NCI-H460 (cell line): ENCODE data around the gene DTNB. TPM values are rescaled to one million over a fixed set of nuclear protein-coding genes. Genes with fewer than 3 reads are reported as not detected.
"Not testable (repeated sequence)": the region's sequence is repeated elsewhere in the genome, so short reads cannot be mapped to it uniquely, and the experiment has no call there.

ENCODE experiments used
- DNase-seq: peaks from one replicate; pipeline ENCODE4 v3.0.0-alpha.2; 2016; ENCODE audit warnings: low read depth; ENCODE audit errors: extremely low read depth
- total RNA-seq: library from RNA; depleted of rRNA; stranded (reverse); fragments of >200 nt; shearing (Covaris generic); gene quantifications from 2 replicates; pipeline ENCODE4 v1.2.3, GENCODE V29; 2014

Gene DTNB
- total RNA-seq, 1 experiment from 2014 or later: 10.7 TPM

DNA sequence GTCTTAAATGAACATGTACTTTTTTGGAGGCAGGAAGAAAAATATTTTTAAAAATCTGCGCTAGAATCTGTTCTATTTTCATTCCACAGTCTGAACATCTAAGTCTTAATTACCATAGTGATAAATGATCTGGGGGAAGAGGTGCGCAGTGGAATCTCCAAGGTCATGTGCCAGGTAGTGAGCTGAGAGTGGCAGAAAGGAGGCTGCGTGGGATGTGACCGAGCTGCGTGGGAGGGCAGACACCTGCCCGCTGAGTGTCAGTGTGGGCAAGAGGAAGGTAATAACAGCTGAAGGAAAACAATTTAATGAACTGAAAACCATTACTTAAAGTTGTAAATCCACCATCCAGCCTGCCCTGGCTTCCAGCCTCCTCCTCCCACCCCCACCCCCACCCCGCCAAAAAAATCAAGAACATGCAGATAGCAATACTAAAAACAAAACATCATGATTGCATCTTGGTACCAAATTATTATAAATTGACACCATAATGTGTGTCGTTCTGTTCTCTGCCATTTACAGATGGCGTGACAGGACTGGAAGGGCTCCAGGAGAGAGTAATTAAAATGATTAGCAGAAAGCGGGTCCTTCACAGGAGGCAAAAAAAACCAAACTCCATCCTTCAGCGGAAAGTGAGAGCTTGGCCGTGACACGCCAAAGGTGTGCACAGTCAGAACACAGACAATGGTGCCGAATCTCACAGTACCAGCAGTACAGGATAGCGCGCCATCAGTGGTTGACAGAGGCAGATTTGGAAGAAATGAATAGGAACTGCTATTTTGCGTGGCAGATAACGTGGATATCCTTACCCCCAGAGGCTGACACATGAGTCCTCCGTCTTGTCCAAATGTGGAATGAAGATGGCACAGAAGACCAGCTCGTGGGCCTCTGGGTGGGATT lies 11.4 kb upstream of the DTNB start:
- DNase-seq: no peak

DNA sequence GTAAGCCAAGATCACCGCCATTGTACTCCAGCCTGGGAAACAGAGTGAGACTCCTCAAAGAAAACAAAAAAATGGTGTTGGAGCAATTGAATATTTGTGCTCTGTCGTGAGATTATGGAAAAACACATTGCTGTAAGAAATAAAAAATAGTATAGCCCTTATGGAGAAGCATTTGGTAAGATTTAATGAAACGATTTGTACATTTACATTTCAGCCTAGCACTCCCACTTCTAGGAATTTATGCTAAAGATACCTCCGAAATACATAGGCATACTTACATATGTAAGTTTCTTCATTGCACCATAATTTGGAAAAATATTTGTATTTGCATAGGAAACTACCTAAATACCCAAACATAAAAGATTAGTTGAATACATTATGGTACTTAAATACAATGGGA lies 8.7 kb upstream of the DTNB start:
- no peak for DNase-seq

DNA sequence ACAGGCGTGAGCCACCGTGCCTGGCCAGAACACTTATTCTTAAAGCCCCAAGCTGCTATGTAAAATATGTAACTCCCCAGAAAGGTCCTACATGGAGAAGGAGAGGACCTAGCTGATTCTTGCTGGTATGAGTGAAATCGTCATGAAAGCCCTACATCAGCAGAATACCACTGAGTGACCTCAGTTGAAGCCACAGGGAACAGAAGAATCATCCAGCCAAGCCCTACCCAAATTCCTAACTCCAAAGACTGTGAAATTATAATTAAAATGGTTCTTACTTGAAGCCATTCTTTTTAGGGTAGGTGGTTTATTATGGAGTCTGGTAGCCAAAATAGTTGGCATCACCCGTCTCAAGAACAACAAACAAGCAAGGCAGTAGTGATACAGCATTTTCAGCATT lies 4.5 kb upstream of the DTNB start:
- DNase-seq: no peak

DNA sequence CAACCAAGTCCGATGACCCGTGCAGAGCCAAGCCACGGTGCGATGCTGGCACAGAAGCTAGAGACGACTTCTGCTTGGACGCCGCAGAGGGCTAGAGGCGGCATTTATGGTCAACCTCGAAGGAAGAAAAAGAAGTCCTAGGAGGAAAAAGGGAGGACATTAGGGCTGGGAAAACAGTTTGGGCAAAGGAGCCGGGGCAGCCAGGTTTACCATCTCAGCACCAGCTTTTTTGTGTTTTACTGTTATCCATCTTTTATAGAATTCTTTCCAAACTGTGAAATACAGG lies 643 bp upstream of the DTNB start:
- DNase-seq: no peak

DNA sequence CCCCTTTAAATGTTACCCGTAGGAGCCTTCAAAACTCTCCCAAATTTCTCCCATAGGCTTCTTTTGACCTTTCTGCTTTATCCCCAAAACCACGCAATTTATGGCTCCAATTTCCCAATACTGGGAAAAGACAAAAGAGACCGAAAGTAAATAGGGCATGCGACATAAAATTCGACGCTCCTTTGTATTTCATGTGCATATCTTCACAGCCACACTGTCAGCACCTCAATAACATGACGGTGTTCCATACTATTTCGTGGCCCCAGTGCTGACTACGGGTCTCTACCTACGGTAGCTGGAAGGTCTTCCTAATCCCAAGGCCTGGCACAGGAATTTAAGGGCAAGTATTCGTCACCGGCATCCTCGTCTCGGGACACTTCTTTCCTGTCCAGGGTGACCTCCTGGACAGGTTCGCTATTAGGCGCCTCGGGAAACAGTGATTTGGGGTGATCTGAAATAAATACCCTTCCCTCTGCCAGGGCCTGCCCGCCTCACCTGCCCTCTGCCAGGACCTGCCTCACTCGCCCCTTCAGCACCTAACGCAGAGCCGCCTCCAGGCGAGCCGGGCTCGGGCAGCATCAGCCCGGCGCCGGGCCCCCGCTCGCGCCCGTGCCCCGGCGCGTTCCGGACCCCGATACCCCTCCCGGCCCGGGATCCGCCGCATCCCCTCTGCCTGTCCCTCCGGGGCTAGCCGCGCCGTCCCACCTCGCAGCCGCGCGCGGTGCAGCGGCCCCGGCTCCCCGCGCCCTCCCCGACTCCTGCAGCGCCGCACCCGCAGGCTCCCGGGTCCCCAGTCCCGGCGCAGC lies 680 bp downstream of the DTNB start:
- peak; percentile 42 for DNase-seq

DNA sequence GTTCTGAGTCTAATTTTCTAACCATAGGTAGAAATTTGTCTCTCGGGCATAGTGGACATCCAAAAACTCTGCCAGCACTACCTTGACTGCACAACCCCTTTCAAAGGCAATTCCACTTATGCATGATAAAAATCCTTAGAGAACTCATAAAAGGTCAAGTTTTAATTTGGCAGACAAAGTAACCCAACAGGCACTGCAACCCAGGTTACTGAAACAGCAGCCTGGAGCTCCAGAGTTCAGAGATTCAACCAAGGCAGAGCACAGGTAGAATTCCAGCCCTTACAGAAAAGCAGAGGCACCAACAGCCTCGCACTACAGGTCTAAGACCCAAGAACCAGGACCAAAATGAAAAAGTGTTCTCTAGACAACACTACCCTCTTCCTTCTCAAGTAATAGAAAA lies 1.8 kb downstream of the DTNB start:
- DNase-seq: no peak

DNA sequence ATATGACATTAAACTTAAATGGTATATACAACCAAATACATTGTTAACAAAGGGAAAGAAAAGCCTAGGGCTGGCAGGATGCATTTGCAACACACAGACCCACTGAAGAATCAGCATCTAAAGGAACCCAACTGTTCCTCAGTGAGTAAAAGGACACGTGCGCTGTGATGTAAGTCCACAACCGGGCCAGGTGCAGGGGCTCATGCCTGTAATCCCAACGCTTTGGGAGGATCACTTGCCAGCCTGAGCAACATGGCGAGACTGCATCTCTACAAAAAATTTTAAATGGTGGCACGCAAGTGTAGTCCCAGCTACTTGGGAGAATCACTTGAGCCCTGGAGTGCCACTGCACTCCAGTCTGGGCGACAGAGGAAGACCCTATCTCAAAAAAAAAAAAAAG lies 3.9 kb downstream of the DTNB start:
- no peak for DNase-seq

DNA sequence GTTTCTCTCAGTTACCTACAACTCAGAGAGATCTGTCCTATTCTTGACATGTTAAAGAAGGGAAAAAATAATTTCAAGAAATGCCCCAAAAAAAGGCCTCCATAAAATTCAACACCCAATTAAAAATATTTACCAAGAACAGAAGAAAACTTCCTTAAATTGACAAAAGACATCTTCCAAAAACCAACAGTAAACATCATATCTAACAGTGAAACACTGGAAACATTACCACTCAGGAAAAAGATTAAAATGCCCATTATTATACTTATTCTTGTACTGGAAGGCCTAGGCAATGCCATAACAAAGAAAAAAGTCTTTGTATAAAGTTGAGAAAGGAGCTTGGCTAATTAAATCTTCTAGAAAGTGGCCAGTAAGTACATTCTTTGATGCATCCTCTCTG lies 7.2 kb downstream of the DTNB start:
- no peak for DNase-seq

DNA sequence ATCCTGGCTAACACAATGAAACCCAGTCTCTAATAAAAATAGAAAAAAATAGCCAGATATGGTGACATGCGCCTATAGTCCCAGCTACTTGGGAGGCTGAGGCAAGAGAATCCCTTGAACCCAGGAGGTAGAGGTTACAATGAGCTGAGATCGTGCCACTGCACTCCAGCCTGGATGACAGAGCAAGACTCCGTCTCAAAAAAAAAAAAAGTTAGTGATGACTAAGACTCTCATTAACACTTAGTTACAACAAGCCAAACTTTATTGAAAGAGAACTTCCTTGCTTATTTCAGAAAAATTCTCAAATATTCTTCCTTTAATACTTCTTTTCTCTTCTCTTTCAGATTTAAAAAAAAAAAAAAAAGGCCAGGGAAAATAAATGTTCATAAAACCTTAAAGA lies 7.9 kb downstream of the DTNB start:
- DNase-seq: not testable (repeated sequence)

DNA sequence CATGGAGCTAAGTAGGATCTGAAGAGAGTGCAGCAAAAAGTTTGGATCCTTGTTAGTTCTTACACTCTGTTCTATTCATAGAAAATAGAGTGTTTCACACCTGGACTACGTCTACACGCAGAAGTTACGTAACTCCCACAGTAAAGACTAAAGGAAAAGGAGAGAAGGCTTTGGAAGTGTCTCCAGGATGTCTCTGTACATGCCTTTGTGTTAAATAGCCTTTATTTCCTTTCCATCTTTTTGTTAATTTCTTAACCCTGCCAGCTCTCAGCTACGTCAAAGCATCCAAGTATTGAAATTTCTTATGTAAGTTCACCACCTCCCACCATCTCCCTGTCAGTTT lies 8.4 kb downstream of the DTNB start:
- no peak for DNase-seq

DNA sequence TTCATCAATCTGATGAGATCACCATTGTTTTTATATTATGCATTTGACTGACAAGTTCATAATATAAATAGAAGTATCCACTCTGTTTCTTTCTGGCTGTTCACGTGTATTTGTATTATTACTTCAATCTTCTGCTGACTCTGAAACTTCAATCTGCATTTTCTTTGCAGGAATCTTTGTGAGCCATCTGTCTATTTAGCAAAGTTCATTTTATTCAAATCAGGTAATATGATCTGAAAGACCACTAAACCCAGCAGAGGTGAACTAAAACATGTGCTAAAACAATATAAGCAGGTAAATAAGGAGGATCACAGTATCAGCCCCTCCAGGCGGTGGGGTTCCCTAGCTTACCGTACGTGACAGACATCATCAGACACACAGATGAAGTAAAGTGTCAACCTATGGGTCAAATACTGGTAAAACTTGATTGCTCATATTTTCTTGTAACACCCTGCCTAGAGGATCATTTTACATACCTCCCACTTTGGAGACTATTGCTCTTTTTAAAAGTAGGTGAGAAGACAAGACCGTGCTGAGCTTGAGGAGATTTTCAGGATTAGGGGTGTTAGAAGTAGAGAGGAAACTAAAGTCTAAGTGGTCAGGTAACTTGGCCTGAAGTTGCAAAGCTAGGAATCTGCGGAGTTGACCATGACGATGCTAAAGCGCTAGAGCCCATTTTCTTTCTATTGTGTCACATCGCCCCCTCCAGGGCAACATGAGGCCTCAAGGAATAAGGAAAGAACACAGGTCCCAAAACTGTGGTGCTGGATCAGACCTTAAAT lies 9.0 kb downstream of the DTNB start:
- DNase-seq: peak; percentile 84

DNA sequence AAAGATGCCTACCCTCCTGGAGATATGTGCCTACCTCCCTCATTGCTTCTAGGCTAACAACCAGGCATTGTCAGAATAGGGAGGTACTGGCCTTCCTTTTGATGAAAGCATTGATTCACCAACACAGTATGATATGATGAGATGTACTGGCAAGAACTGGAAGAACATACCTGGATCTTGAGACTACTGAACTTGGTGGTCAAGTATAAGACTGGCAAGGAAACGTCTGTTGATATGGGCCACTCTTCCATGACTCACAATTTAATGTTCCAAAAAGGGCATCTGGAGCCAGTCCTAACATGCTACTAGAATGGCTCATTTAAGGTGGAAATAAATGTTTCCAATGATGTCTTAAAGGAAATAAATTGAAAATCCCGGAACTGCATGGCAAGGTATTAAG lies 18.1 kb downstream of the DTNB start:
- DNase-seq: no peak

DNA sequence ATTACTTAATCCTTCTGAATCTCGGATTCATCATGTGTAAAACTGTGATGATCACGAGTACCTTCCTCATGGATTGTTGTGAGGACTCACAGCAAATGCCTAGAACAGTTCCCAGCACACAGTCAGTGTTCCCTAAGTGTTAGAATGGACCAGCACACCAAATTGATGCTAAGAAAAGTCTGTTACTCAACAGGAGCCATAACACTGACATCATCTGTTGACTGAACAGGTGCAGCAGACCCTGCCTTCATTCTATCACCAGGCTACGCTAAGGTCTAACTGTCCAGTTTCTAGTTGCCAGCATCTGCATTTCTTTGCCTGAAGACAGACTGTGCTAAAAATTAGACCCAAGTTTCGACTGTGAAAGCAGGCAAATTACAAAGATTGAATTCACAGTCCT lies 18.6 kb downstream of the DTNB start:
- DNase-seq: no peak

DNA sequence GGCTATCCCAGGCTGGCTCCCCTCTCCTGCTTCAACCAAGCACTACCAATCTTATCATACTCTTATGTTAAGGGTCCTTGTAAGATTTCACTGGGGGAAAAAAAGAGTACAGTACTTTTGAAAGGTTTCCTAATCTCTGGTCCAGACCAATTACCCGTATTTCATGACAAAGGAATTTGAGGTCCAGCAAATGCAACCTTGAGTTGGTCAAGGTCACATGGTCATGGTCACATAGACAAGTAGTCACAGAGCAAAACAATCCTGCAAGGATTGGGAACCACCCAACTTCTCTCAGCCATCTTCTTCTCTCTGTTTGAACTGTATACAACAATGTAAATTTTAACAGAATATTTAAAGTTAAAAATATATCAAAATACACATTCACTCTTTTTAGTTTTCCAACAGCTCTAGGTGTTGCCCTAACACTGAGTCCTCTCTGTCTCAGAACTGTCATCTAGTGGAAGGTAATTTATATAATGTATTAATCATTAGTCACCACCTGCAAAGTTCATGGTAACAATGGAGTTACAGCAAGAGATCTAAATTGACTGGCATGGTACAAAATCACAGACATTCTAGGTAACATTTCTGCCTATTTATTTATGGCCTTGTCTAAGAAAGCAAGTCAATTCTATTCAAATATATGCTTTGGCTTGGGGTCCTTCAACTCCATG lies 21.5 kb downstream of the DTNB start:
- DNase-seq: no peak

DNA sequence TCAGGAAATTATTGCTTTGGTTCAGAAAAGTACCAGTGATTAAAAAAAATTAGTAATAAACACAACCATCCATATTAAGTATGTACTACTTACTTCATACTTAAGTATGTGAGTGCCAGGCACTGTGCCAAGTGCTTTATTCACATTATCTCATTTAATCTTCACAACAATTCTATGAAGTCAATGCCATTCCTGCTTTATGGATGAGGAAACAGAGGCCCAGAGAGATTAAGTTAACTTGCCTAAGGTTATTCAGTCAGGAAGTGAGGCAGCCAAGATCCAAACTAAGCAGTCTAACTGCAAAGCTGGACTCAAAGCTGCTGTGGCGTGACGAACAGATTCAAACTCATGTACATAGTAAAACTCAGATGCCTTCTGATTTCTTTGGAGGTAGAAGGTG lies 22.3 kb downstream of the DTNB start:
- DNase-seq: no peak

DNA sequence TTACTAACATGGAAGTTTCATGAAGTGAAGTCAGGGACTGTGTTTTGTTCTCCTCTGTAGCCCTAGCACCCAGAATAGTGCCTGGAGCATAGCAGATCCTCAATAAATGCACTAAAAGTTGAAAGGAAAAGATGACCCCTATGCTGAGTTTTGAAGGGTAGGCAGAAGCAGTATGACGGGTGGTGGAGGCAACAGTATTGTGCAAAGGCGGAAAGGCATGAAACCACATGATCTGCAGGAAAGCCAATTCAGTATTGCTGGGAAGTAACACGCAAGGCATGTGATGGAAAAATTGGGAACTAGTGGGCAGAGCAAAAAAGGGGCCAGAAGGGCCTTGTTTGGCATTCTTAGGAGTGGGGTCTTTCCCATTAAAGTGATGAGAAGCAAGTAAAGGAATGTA lies 23.1 kb downstream of the DTNB start:
- DNase-seq: no peak

DNA sequence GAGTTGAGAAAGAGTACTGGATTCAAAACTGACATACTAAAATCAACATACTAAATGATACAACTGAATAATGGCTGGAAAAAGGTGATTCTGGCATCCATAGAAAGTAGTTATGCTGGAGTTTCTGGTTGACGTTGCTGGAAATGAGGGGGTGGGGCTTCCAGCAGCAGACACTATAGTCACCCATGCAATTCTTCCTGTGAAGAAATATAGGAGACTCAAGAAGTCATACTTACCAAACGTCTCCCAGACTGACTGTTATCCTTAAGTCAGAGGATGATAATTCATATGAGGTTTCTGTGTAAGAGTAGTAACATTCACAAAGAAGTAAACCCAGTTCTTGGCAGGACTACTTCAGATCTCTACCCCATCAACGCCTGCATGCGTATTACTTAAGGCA lies 23.6 kb downstream of the DTNB start:
- no peak for DNase-seq

DNA sequence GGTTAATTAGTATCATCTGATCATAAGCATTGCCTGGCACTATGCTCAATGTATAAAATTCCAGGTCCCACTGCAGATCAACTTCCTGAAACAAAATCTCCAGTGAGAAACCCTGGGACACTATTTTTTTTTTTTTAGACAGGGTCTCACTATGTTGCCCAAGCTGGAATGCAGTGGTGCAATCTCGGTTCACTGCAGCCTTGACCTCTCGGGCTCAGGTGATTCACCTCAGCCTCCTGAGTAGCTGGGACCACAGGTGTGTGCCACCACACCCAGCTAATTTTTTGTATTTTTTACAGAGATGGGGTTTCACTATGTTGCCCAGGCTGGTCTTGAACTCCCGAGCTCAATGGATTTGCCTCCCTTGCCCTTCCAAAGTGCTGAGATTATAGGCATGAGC lies 31.1 kb downstream of the DTNB start:
- DNase-seq: no peak

DNA sequence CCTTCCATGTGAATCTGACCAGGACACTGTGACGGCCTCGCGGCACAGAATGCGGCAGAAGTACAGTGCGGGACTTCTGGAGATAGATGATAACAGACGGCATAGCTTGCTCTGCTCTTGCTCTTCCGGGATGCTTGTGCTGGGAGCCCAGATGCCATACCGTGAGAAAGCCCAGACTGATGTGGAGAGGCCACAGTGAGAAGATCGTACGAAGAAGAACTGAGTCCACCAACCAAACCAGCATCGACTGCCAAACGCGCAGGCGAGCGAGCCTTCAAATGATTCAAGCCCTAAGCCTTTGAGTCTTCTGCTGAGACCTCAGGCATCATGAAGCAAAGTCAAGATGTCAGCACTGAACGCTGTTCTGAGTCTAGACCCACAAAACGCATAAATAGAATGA lies 33.7 kb downstream of the DTNB start:
- no peak for DNase-seq

DNA sequence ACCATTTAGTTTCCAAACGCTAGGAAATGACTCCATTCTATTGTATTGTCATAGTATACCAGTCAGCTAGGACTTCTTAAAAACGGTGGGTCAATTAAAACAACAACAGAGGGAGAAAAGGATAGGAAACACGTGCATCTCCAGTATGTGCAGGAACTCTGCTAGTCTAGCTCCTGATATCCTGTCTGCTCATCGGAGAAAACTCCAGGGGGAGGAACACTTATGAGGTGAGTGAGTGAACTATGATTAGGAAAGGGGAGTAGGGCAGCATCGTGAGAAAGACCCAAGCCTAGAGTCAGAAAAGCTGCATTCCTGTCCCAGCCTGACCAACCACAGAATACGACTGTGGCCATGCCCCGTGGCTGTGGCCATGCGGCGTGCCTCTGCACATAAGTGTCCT lies 34.2 kb downstream of the DTNB start:
- DNase-seq: no peak

DNA sequence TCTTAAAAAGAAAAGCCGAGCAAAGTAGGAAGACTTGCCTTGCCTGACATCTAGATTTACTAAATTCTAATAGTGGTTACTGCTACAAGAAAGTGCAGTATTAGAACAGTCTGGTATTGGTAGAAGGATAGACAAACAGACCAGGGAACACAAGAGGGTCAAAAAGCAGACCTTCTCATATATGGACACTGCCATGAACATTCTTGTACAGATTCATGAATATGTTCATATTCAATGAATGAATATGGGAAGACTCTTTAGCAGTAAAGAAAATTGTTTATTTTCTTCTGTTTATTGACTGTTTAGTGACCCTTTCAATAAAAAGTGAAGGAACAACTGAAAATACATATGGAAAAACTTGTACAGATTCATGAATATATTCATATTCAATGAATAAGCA lies 37.6 kb downstream of the DTNB start:
- DNase-seq: no peak
